Activated T-helper 1 cell treated with anti-CD3 and anti-CD28 coated beads, Interleukin-2, amount 50 U/mL, for 16 hours (primary cell): ENCODE results near the gene EXD3.
"Not testable (repeated sequence)": the region's sequence is repeated elsewhere in the genome, so short reads cannot be mapped to it uniquely, and the experiment has no call there.

Experiments used
- DNase-seq, 2 donors: peaks; one replicate each; pipeline ENCODE4 v3.0.0-alpha.2; 2020; ENCODE audit warnings: low read depth in 1 of 2, low spot score in 1 of 2

Gene EXD3

DNA sequence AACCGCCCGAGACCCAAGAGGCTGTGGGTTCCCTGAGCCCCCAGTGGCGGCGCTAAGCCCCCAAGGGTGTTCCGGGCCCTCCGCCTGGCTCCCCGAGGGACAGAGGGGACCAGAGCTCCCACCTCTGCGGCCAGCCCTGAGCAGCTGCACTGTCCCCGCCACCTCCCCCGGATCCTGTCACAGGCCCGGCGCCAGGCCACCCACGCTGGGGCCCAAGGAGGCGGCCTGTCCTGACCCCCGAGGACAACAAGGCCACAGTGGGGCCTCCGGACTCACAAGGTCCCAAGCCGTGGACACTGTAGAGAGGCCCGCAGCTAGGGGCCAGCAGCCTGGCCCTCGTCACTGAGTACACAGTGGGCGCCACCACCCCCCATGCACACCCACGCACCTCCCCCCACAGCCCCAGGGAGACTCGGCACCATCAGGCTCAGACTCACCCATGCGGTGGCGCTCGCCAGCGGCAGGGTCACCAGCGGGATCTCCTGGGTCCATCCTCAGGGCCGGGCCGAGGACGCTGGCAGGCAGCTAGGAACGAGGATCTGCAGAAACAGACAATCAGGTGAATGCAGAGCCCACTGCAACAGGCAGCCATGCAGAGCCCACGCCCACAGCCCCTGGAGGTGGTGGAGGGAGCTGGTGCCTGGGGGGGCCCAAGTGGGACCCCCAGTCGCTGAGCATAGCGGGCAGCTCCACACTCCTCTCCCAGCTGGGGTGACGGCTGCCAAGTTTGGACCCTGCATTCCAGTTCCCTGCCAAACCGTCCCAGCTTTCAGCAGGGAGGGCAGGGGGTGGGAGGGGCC is 27.9 kb downstream of the EXD3 start:
- DNase-seq, result no peak

- DNase-seq, result no peak
Measured at GRCh38 chr9:137393176-137394150, 29.5 kb downstream of the EXD3 start.

- no peak for DNase-seq
Measured at GRCh38 chr9:137392232-137393007, 30.5 kb downstream of the EXD3 start.

GRCh38 chr9:137391411-137391754 is 31.6 kb downstream of the EXD3 start:
- no peak for DNase-seq

- no peak for DNase-seq
Measured at GRCh38 chr9:137390553-137391410, 32.2 kb downstream of the EXD3 start.

GRCh38 chr9:137389428-137389746 is 33.6 kb downstream of the EXD3 start:
- DNase-seq, result no peak

DNA sequence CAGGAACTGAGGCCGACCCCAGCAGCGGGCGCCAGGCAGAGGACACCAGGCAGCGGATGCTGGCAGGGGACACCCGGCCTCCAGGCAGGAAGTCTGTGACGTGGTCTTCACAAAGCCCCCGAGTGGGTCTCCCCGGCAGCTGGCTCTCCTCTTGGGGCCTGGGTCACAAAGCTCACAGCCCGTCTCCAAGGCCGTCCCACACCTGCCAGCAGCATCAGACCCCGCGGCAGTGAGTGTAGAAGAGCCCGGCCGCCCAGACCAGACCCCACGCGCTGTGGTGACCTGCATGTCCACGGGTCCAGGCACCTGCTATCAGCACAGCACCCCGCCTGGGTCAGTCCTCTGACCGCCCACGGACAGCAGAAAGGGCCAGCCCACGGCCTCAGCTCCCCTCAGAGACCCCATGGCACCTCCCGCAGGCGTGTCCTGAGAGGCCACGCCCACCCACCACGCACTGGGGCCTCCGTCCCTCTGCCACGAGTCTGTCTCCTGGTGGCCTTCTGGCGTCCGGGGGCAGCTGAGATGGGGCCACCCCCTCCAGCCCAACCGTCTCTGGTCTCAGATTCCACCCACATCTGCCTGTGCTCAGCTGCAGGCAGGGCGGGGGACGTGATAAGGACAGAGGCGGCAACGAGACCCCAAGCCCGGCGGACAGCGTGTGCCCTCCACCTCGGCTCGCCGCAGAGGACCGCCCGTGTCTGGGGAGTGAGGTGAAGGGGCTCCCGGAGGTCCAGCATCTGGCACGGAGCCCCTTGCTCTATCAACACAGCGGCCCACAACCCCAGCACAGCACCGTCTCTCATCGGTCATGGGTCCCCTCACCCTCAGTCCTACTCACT is 34.2 kb downstream of the EXD3 start:
- DNase-seq, result no peak

DNA sequence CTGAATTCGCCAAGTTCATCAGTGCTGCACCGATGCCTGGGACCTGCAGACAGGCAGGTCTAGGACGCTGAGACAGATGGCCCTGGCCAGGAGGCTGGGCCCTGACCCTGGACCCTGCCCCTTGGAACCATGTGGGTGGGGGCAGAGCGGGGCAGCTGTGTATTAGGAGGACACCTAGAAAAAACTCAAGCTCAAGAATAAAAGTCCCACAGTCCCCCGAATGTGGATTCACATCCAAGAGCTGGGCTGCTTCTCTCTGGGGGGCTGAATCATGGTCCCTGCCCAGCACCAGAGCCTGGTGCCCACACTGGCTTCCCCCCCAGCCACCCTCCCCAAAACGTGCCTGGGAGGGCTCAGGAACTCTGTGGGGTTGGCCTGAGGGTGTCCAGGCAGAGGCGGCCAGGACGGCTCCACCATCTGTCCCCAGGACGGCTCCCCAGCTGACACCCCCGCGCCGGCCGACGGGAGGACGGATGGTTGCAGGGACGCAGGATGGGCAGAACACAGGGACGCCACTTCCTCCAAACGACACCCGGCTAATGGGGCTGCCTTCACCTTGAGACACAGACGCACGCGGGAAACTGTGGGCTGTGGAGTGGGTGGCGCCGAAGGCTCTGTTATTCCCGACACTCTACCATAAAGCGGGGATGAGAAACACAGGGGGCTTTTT is 34.9 kb downstream of the EXD3 start:
- DNase-seq, result no peak

DNA sequence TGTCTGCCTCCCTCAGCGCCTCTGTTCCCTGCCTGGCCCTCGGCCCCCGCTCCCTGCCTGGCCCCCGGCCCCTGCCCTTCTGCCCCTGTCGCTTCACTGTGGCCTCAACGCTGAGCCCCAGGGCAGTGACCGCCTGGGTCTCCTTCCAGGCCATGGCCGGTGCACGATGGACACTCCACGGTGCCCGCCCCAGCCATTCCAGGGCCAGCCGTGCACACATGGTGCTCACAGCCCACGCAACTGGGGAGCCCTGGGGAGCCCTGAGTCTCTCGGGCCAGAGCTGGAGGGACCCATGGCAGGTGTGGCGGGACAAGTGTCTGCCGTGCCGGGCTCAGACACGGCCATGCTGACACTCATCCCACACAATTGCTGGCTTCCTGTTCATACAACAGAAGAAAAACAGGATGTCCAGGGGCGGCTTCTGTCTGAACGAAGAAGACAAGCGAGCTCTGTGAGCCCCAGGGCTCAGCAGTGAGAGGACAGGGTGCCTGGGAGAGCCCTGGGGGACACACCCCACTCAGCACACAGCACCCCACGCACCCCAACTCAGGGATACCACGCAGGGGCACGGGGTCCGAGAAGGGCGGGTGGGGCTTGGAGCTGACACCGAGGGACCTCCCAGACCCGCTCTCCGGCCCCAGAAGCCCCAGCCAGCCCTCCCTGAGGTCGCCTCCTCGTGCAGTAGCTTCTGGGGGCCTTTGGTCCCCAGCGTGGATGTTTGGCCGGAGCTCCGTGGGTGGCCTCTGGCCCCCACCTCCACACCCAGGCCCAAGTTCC is 35.7 kb downstream of the EXD3 start:
- DNase-seq, result peak; percentile 27 to 34

DNA sequence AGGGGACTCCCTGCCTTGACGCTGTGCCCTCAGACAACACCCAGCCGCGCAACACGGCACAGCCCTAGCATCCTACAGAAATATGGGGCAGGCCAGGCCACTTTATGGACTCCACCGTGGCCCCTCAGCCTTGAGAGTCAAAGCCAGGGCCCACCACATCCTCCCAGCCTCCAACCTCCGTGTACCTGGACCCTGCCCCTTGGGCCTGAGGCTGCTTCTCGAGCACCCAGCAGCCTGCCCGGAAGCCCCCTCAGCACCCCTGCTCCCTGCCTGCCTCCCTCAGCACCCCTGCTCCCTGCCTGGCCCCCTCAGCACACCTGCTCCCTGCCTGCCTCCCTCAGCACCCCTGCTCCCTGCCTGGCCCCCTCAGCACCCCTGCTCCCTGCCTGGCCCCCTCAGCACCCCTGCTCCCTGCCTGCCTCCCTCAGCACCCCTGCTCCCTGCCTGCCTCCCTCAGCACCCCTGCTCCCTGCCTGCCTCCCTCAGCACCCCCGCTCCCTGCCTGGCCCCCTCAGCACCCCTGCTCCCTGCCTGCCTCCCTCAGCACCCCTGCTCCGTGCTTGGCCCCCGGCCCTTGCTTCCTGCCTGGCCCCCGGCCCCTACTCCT is 36.4 kb downstream of the EXD3 start:
- not testable (repeated sequence) for DNase-seq

DNA sequence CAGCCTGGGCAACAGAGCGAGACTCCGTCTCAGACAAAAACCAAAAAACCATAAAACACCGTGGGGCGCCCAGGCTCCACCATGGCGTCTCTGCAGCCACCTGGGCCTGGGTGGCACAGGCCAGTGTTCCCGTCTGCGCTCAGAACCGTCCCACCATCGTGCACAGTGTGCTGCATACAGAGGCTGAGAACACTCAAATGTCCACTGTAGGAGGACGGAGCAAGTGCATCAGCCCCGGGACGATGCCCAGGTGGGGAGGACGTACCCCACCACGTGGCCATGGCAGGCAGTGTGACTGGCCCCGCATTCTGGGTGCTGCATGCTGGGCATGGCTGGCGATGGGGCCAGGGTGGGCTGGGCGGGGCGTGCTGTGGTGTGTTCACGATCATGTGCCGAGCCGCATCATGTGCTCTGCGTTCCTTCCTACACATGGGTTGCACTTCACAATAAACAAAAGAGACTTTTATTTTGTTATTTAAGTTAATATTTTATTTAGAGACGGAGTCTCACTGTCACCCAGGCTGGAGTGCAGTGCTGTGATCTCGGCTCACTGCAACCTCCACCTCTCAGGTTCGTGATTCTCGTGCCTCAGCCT is 37.8 kb downstream of the EXD3 start:
- no peak for DNase-seq

- no peak for DNase-seq
Measured at GRCh38 chr9:137383784-137384756, 38.9 kb downstream of the EXD3 start.

DNA sequence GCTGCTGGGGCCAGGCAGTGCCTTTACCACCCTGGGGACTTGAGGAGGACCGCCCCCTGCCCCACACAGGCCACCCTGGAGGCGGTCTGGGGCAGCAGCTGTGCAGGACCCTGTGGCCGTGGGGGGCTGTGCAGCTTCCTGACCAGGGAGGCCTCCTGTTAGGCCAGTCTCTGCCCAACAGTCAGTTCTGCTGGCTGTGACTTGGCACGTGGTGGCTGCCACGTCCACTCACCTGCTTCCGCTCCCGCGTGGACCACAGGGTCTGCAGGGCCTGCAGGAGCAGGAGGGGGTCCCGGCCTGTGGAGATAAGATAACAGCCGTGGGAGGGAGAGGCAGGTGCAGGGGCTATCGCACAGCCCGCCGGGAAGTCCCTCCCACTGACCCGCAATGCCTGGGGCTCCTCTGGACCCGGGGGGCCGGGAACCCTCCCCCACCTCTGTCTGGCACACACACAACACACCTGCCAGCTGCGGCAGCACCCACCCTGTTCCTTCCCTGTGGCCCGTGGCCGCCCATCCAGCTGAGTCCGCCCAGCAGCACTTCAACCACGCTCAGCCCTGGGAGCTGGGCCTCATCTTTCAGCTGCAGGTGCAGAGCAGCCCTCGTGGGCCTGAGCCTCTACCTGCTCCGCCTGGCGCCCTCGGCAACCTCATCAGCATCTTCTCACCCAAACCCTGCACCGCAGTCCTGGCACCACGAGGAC is 39.7 kb downstream of the EXD3 start:
- no peak for DNase-seq

DNA sequence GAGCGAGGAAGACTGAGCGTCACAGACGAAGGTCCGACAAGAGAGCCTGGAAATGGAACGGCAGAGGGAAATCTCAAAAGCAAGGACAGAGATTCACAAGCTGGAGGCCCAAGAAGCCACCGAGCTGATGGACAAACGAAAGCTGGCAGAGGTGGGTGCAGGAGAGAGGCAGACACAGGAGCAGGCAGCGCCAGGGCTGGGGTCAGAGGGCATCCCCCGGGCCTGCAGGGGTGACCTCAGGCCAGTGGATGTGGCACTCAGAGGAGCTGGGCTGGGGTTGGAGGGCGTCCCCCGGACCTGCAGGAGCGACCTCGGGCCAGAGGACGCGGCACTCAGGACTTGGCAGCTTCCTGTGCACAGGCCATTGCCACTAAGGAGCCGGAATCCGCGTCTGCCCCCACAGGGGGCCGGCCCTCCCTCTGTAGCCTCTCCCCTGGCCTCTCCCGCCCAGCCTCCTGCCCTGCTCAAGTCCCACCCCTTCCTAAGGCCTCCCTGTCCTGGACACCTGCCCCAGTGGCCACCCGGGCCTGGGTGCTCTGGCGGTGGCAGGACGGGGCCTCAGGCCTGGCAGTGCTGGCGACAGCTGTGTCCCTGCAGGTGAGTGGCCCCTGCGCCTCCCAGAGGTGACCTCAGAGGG is 40.4 kb downstream of the EXD3 start:
- no peak for DNase-seq
